Measurements from ENCODE around the gene PXMP2. TPM values are rescaled to one million over a fixed set of nuclear protein-coding genes. Genes with fewer than 3 reads are reported as not detected.

The PXMP2 gene
- total and polyA plus RNA-seq, 2 of the 8 experiments (the other 6 are each of a cell fraction or from before 2014, with no cell fraction given), result 13.8 to 15.1 TPM

DNA sequence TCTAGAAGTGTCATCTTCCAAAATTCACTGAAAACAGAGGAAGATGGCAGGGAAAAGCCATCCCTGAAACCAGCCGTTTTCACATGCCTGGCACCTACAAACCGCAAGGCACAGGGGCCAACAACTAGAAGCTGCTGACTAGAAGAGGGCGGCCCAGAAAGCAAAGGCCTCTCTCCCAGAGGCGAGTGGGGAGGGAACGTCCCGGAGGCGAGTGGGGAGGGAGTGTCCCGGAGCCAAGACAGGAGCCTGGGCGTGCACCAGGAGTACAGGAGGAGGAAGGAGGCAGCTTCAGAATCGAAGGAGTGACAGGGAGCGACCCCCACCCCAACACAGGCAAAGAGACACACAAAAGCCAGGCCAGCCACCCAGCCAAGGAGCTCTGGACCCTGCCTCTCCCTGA lies 53.3 kb downstream of the PXMP2 start:
- ChIA-PET CTCF (ENCODE audit: partially characterized antibody) (interaction anchor here (2.8 kb wide), 1 partner anchor 14 kb away, joined by 9 read pairs; no protein-coding TSS in a partner anchor), POLR2A (ENCODE audit: partially characterized antibody) (interaction anchor here (0.6 to 1.2 kb wide), 6 partner anchors 10 to 106 kb away, joined by 3 to 4 read pairs (median 3); no protein-coding TSS in a partner anchor)
- Histone ChIP-seq H3K4me3 (ENCODE audit: extremely low read depth in 1 of 4, insufficient read depth in 2 of 4, low read depth in 3 of 4, low read length in 4 of 4) (no peak overlapping the region), H3K23me2 (ENCODE audit: low read depth, low read length) (peaks cover 3% of the 10 kb centered on the region; the same call in 1 of the 2 replicates), H4K8ac (ENCODE audit: extremely low read depth, insufficient read depth, low read length) (no peak overlapping the region), H3K4me1 (replicated peaks in 1 of 4; ENCODE audit: control insufficient read depth in 3 of 4, insufficient read depth in 4 of 4, low read length in 3 of 4) (no peaks in the 10 kb centered on the region), H2BK12ac (ENCODE audit: low read depth, low read length) (no peak overlapping the region), H3K27ac (ENCODE audit: low read depth, low read length) (no peak overlapping the region), H4K5ac (ENCODE audit: insufficient read length, low read depth, low read length) (no peak overlapping the region), H3K56ac (replicated peaks; ENCODE audit: insufficient read length, low read depth, low read length) (no peak overlapping the region), H3K4ac (replicated peaks; ENCODE audit: insufficient read length, low read depth, low read length) (no peak overlapping the region), H2AK5ac (ENCODE audit: low read depth, low read length) (no peak overlapping the region), H4K91ac (replicated peaks; ENCODE audit: insufficient read length, low read length) (no peak overlapping the region), H2AFZ (ENCODE audit: low read length) (no peak overlapping the region), H3K79me2 (ENCODE audit: control insufficient read depth in 1 of 2, insufficient read depth in 2 of 2, low read length in 2 of 2) (peaks cover 3 to 18% of the 10 kb centered on the region in 2 experiments; a peak in 3 of 4 replicates), H3K36me3 (ENCODE audit: control insufficient read depth in 2 of 4, insufficient read depth in 4 of 4, low read length in 3 of 4) (peaks cover 49 to 82% (median 73%) of the 10 kb centered on the region in 4 experiments), H2BK15ac (ENCODE audit: low read length) (no peak overlapping the region), H2BK5ac (ENCODE audit: low read depth, low read length) (no peak overlapping the region), H2BK120ac (replicated peaks; ENCODE audit: low read depth, low read length) (no peak overlapping the region), H3K9me3 (ENCODE audit: insufficient read depth in 2 of 2, low read depth in 1 of 2, low read length in 1 of 2) (no peaks in the 10 kb centered on the region), H4K20me1 (replicated peaks in 1 of 2; ENCODE audit: control insufficient read depth in 1 of 2, insufficient read depth in 2 of 2, low read length in 2 of 2) (peaks cover 10 to 29% of the 10 kb centered on the region in 2 experiments), H3K4me2 (ENCODE audit: insufficient read depth in 1 of 2, low read depth in 2 of 2, low read length in 2 of 2) (no peak overlapping the region), H3K27me3 (replicated peaks in 1 of 4; ENCODE audit: control insufficient read depth in 3 of 4, extremely low read depth in 1 of 4, insufficient read depth in 3 of 4, low read length in 3 of 4) (no peaks in the 10 kb centered on the region), H3K23ac (ENCODE audit: insufficient read length) (no peak overlapping the region), H3K18ac (ENCODE audit: extremely low read depth, low read length) (no peak overlapping the region), H3K79me1 (ENCODE audit: low read depth, low read length) (peaks cover 10% of the 10 kb centered on the region), H3K14ac (ENCODE audit: insufficient read length) (no peak overlapping the region), H2BK20ac (ENCODE audit: low read length) (no peak overlapping the region), H3K9ac (replicated peaks in 1 of 4; ENCODE audit: extremely low read depth in 1 of 4, low read depth in 3 of 4, low read length in 3 of 4) (no peak overlapping the region)
- DNase-seq (ENCODE audit: low read depth in 1 of 2, low spot score in 2 of 2) (no peak), FAIRE-seq (no peak)
- WGBS, 2 experiments (ENCODE audit: extremely low coverage in 1 of 2, insufficient coverage in 1 of 2, insufficient read length in 1 of 2, insufficient replicate concordance in 2 of 2, low coverage in 1 of 2, low lambda C conversion rate in 2 of 2, missing lambda C conversion rate in 1 of 2), result 85% methylated on average over 9 of the region's 11 CpGs; no CpG with 5 or more reads in 1 of the 2 experiments
- TF ChIP-seq BRCA1 (IDR thresholded peaks at IDR 0.05; ENCODE audit: low read depth, low read length), result no peak
